ENCODE results near the gene DGKQ.

DNA sequence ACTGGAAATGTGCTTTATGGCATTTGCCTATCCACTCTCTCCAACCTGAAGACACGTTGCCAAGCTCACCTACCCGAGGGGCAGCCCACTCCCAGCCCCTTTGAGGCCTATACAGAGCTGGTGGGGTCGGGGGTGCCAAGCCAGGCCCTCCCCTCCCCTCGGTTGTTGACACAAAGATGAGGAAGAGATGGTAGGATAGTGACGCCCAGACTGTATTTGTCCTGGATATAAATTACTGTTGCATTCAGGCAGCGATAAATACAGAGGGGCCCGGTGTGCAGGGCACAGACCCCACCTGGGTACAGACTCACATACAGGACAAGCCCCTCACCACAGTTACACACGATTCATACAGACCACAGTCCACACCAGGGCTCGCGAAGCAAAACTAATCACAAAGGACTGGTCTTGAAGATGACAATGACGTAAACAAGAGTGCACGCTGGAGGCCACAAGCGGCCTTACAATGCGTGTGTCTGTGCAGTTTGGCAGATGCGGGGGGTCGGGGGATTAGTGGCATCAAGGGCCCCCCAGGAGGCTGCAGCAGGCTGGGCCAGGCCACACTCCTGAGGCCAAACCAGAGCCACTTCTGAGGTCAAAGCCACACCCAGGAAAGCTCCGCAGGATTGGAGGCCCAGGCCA, 14.6 kb downstream of the DGKQ start:
- TF ChIP-seq EZH2 (IDR thresholded peaks at IDR 0.05; ENCODE audit: low read depth): no peak
- TF ChIP-seq, protein P1, sequence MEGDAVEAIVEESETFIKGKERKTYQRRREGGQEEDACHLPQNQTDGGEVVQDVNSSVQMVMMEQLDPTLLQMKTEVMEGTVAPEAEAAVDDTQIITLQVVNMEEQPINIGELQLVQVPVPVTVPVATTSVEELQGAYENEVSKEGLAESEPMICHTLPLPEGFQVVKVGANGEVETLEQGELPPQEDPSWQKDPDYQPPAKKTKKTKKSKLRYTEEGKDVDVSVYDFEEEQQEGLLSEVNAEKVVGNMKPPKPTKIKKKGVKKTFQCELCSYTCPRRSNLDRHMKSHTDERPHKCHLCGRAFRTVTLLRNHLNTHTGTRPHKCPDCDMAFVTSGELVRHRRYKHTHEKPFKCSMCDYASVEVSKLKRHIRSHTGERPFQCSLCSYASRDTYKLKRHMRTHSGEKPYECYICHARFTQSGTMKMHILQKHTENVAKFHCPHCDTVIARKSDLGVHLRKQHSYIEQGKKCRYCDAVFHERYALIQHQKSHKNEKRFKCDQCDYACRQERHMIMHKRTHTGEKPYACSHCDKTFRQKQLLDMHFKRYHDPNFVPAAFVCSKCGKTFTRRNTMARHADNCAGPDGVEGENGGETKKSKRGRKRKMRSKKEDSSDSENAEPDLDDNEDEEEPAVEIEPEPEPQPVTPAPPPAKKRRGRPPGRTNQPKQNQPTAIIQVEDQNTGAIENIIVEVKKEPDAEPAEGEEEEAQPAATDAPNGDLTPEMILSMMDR (conservative IDR thresholded peaks at IDR 0.05): no peak

All from PC-9 (cell line).